OCI-LY7 (cell line): Measurements from ENCODE around the gene HLF. TPM values are rescaled to one million over a fixed set of nuclear protein-coding genes. Genes with fewer than 3 reads are reported as not detected.

ENCODE experiments used
- BruUV-seq: library from RNA; stranded (reverse); fragments of 400-500 nt; replicated peaks from 2 replicates; lab custom pipeline; 2021; lab: Mats Ljungman, UMichigan
- CTCF ChIA-PET: fragments of 300-600 bp; sonication (Branson Sonifier 250); formaldehyde crosslinking; loops from one replicate; lab custom pipeline; 2022; ENCODE audit warnings: antibody characterized with exemption; ENCODE audit not compliant: unreplicated experiment; lab: Charles Lee
- POLR2A ChIA-PET: fragments of 300-600 bp; sonication (Branson Sonifier 250); formaldehyde crosslinking; loops from one replicate; lab custom pipeline; 2022; ENCODE audit warnings: antibody characterized with exemption; lab: Charles Lee
- DNase-seq: peaks from one replicate; pipeline ENCODE4 v3.0.0-alpha.2; 2015; ENCODE audit warnings: low spot score
- H2AFZ ChIP-seq: fragments of 200-600 bp; sonication (generic), shearing (Covaris generic); 2 replicates; pipeline ENCODE4 v1.6.1; 2014; ENCODE audit warnings: mild to moderate bottlenecking, antibody characterized with exemption, low read length, moderate library complexity
- H3K27ac ChIP-seq: fragments of 200-600 bp; sonication (generic); 2 replicates; pipeline ENCODE4 v1.5.1; 2014; ENCODE audit warnings: mixed run types, low read depth, mild to moderate bottlenecking, moderate library complexity, low read length, inconsistent platforms; ENCODE audit not compliant: poor library complexity, severe bottlenecking
- H3K36me3 ChIP-seq: fragments of 200-600 bp; sonication (generic); 2 replicates; pipeline ENCODE4 v1.6.1; 2014; ENCODE audit warnings: mild to moderate bottlenecking, antibody characterized with exemption, low read length, moderate library complexity, mixed read lengths; ENCODE audit not compliant: insufficient read depth
- H3K4me1 ChIP-seq: fragments of 200-600 bp; sonication (generic); 2 replicates; pipeline ENCODE4 v1.5.1; 2014; ENCODE audit warnings: mild to moderate bottlenecking, low read length; ENCODE audit not compliant: insufficient read depth, poor library complexity, severe bottlenecking
- H3K4me2 ChIP-seq: fragments of 200-600 bp; sonication (generic); 2 replicates; pipeline ENCODE4 v1.6.1; 2014; ENCODE audit warnings: mild to moderate bottlenecking, low read length
- H3K4me3 ChIP-seq: fragments of 200-600 bp; sonication (generic); 2 replicates; pipeline ENCODE4 v1.5.1; 2014; ENCODE audit warnings: mild to moderate bottlenecking, low read depth, low read length; ENCODE audit not compliant: poor library complexity, severe bottlenecking
- H3K79me2 ChIP-seq: fragments of 200-600 bp; sonication (generic); 2 replicates; pipeline ENCODE4 v1.6.1; 2016; ENCODE audit warnings: low read depth, mild to moderate bottlenecking, low read length, moderate library complexity, mixed read lengths; ENCODE audit not compliant: insufficient read depth
- H3K9me2 ChIP-seq: fragments of 200-600 bp; sonication (generic); 2 replicates; pipeline ENCODE4 v1.6.1; 2016; ENCODE audit warnings: mild to moderate bottlenecking, low read length, mixed read lengths; ENCODE audit not compliant: insufficient read depth
- H3K9me3 ChIP-seq: fragments of 200-600 bp; sonication (generic); 2 replicates; pipeline ENCODE4 v1.6.1; 2014; ENCODE audit warnings: mild to moderate bottlenecking, mixed run types, low read length, mixed read lengths
- H4K20me1 ChIP-seq: fragments of 200-600 bp; sonication (generic); 2 replicates; pipeline ENCODE4 v1.6.1; 2014; ENCODE audit warnings: mild to moderate bottlenecking, antibody characterized with exemption, low read length, moderate library complexity, mixed read lengths; ENCODE audit not compliant: insufficient read depth
- CTCF ChIP-seq: fragments of 200-600 bp; sonication (generic); conservative IDR thresholded peaks from 2 replicates; pipeline ENCODE4 v1.5.1; 2014; ENCODE audit warnings: mild to moderate bottlenecking, antibody characterized with exemption, low read length, moderate library complexity, mixed read lengths
- EZH2phosphoT487 ChIP-seq: fragments of 200-600 bp; sonication (generic); IDR thresholded peaks from 2 replicates; pipeline ENCODE4 v1.6.1; 2018; ENCODE audit warnings: low read depth, borderline replicate concordance, mild to moderate bottlenecking, mixed run types, antibody characterized with exemption, low read length, moderate library complexity, mixed read lengths
- intact Hi-C: fragments of 100-400 bp; cut with micrococcal nuclease; formaldehyde crosslinking; loops from one replicate; pipeline ENCODE4 v1.10.0; 2022; ENCODE audit not compliant: unreplicated experiment
- total RNA-seq, 2 experiments: library from RNA; depleted of rRNA in 1 of 2; stranded (reverse); fragments of >200 nt in 1 of 2; shearing (Covaris generic) in 1 of 2; gene quantifications; 2 replicates each; pipeline ENCODE4 v1.2.3, GENCODE V29; 2014 to 2022

Gene HLF
- total RNA-seq, 2 experiments from 2014 or later = 0.13 TPM; not detected in 1

GRCh38 chr17:55312852-55313251, 48.1 kb downstream of the HLF start:
- no peak for TF ChIP-seq CTCF
- TF ChIP-seq EZH2phosphoT487 = no peak
- H2AFZ ChIP-seq = no peak overlapping the region
- no peaks in the 10 kb centered on the region for H4K20me1 ChIP-seq
- no TSS peak for BruUV-seq
- H3K4me3 ChIP-seq = no peak overlapping the region
- CTCF ChIA-PET = no interaction called here
- POLR2A ChIA-PET = interaction anchor here (0.6 kb wide), 1 partner anchor 9 kb away, joined by 3 read pairs; no protein-coding TSS in a partner anchor
- H3K4me1 ChIP-seq = no peaks in the 10 kb centered on the region
- no peaks in the 10 kb centered on the region for H3K79me2 ChIP-seq
- no peak overlapping the region for H3K27ac ChIP-seq
- intact Hi-C loops = no loop called here
- no peak overlapping the region for H3K4me2 ChIP-seq
- H3K9me2 ChIP-seq = no peaks in the 10 kb centered on the region
- no peaks in the 10 kb centered on the region for H3K9me3 ChIP-seq
- H3K36me3 ChIP-seq = no peaks in the 10 kb centered on the region
- no peak for DNase-seq

GRCh38 chr17:55314061-55314783, 49.5 kb downstream of the HLF start:
- H3K27ac ChIP-seq = no peak overlapping the region
- CTCF ChIA-PET = no interaction called here
- no peaks in the 10 kb centered on the region for H3K36me3 ChIP-seq
- H3K9me3 ChIP-seq = no peaks in the 10 kb centered on the region
- DNase-seq = no peak
- no peak overlapping the region for H3K4me3 ChIP-seq
- no peak overlapping the region for H2AFZ ChIP-seq
- no peak overlapping the region for H3K4me2 ChIP-seq
- no peaks in the 10 kb centered on the region for H3K79me2 ChIP-seq
- H4K20me1 ChIP-seq = no peaks in the 10 kb centered on the region
- H3K9me2 ChIP-seq = no peaks in the 10 kb centered on the region
- BruUV-seq = no TSS peak
- no peaks in the 10 kb centered on the region for H3K4me1 ChIP-seq
- intact Hi-C loops = no loop called here
- TF ChIP-seq CTCF (no peak), EZH2phosphoT487 (no peak)
- POLR2A ChIA-PET = interaction anchor here (1.3 kb wide), 1 partner anchor 23 kb away, joined by 3 read pairs; no protein-coding TSS in a partner anchor
